Nephron progenitor cell (in vitro differentiated cells): ENCODE measurements around the gene CCDC192.
"Not testable (repeated sequence)": the region's sequence is repeated elsewhere in the genome, so short reads cannot be mapped to it uniquely, and the experiment has no call there.

ENCODE experiments used
- DNase-seq: peaks from one replicate; pipeline ENCODE4 v3.0.0; 2021
- H3K27ac Mint-ChIP-seq: 2 replicates; pipeline ENCODE4 v1.8.0; 2021; ENCODE audit warnings: mild to moderate bottlenecking, moderate library complexity, mixed read lengths
- H3K27me3 Mint-ChIP-seq: 2 replicates; pipeline ENCODE4 v1.8.0; 2021; ENCODE audit warnings: mild to moderate bottlenecking, low read depth, mixed read lengths; ENCODE audit not compliant: poor library complexity
- H3K36me3 Mint-ChIP-seq: 2 replicates; pipeline ENCODE4 v1.8.0; 2021; ENCODE audit warnings: low read depth, mixed read lengths
- H3K4me1 Mint-ChIP-seq: 2 replicates; pipeline ENCODE4 v1.8.0; 2021; ENCODE audit warnings: mixed read lengths
- H3K4me3 Mint-ChIP-seq: 2 replicates; pipeline ENCODE4 v1.8.0; 2021; ENCODE audit warnings: mild to moderate bottlenecking, moderate library complexity, mixed read lengths
- H3K9me3 Mint-ChIP-seq: 2 replicates; pipeline ENCODE4 v1.8.0; 2021; ENCODE audit warnings: mild to moderate bottlenecking, moderate library complexity, mixed read lengths
- TF ChIP-seq, protein P1 (sequence below): fragments of 200-600 bp; sonication (generic); IDR thresholded peaks from 2 replicates; pipeline ENCODE4 v1.5.0; 2021; ENCODE audit warnings: antibody characterized with exemption

CCDC192 gene

DNA sequence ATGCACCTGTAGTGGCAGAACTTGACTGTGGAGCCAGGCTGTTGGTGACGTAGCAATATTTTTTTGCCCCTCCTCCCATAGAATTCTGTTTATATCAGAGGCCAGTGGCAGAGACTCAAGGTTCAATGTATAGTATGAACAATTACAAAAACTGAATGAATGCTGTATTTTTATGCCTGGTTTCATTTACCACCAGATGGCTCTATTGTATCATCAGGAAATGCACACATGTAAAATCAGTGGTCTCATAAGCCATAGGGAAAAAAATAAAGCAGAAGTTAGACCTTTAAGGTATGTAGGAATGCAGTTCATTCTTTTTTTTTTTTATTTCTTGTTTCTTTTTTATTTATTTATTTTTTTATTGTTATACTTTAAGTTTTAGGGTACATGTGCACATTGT, 43.6 kb downstream of the CCDC192 start:
- no peak overlapping the region for H3K4me3 Mint-ChIP-seq
- H3K27ac Mint-ChIP-seq, result no peak overlapping the region
- no peaks in the 10 kb centered on the region for H3K27me3 Mint-ChIP-seq
- DNase-seq, result no peak
- no peaks in the 10 kb centered on the region for H3K4me1 Mint-ChIP-seq
- H3K9me3 Mint-ChIP-seq, result peaks cover 17% of the 10 kb centered on the region
- H3K36me3 Mint-ChIP-seq, result peaks cover 5% of the 10 kb centered on the region
- TF ChIP-seq, protein P1, sequence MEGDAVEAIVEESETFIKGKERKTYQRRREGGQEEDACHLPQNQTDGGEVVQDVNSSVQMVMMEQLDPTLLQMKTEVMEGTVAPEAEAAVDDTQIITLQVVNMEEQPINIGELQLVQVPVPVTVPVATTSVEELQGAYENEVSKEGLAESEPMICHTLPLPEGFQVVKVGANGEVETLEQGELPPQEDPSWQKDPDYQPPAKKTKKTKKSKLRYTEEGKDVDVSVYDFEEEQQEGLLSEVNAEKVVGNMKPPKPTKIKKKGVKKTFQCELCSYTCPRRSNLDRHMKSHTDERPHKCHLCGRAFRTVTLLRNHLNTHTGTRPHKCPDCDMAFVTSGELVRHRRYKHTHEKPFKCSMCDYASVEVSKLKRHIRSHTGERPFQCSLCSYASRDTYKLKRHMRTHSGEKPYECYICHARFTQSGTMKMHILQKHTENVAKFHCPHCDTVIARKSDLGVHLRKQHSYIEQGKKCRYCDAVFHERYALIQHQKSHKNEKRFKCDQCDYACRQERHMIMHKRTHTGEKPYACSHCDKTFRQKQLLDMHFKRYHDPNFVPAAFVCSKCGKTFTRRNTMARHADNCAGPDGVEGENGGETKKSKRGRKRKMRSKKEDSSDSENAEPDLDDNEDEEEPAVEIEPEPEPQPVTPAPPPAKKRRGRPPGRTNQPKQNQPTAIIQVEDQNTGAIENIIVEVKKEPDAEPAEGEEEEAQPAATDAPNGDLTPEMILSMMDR, result no peak

DNA sequence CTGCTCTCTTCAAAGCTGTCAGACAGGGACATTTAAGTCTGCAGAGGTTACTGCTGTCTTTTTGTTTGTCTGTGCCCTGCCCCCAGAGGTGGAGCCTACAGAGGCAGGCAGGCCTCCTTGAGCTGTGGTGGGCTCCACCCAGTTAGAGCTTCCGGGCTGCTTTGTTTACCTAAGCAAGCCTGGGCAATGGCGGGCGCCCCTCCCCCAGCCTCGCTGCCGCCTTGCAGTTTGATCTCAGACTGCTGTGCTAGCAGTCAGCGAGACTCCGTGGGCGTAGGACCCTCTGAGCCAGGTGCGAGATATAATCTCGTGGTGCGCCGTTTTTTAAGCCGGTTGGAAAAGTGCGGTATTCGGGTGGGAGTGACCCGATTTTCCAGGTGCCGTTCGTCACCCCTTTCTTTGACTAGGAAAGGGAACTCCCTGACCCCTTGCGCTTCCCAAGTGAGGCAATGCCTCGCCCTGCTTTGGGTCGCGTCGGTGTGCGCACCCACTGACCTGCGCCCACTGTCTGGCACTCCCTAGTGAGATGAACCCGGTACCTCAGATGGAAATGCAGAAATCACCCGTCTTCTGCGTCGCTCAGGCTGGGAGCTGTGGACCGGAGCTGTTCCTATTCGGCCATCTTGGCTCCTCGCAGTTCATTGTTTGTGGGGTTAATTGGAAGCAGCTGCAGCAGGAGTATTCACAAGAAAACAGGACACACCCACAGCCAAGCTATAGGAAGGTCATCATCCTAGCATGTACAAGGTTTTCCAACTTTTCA, 49.5 kb downstream of the CCDC192 start:
- H3K9me3 Mint-ChIP-seq, result peaks cover 28% of the 10 kb centered on the region
- not testable (repeated sequence) for H3K36me3 Mint-ChIP-seq, DNase-seq, H3K27me3 Mint-ChIP-seq, H3K4me1 Mint-ChIP-seq, H3K4me3 Mint-ChIP-seq
- peak overlapping the region; percentile 54 for H3K27ac Mint-ChIP-seq

DNA sequence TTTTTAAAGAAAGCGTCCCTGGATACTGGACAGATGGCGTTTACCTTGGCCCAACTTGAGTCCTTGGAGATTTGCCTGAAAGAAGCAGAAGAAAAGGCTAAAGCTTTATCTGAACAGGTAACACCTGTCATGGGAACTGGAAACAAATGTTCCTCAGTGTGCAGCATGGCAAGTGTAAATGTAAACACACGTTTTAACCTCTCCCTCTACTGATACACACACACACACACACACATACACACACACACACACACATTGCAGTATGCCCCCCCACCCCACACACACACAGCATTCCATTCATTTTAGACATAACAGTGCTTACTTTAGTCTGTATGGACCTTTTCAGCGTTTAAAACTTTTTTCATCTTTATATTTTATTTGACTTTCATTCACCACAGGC, 51.1 kb downstream of the CCDC192 start:
- TF ChIP-seq, protein P1, result no peak
- DNase-seq, result no peak
- Mint-ChIP-seq H3K27me3 (peaks cover 5% of the 10 kb centered on the region), H3K36me3 (no peaks in the 10 kb centered on the region), H3K4me1 (no peaks in the 10 kb centered on the region), H3K27ac (no peak overlapping the region), H3K9me3 (peaks cover 25% of the 10 kb centered on the region), H3K4me3 (no peak overlapping the region)

DNA sequence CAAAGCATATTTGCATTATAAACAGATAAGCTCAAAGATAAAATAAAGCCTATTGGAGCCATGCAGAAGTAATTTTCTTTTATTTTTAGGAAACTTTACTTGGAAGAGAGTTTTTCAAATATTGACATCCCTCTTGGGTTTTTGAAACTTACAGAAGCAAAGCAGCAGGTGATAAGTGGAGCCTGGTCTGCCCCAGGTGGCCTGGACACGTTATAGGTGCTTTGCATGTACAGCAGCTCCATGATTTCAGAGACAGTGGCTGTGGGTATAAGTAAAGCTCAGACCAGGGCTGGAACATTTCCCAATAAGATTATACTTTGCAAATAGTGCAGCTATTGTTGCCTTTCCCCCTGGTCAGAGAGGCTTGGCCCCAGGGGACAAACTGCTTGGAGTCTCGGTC, 51.5 kb downstream of the CCDC192 start:
- DNase-seq, result no peak
- Mint-ChIP-seq H3K4me1 (peaks cover 4% of the 10 kb centered on the region), H3K4me3 (no peak overlapping the region), H3K27me3 (peaks cover 5% of the 10 kb centered on the region), H3K36me3 (no peaks in the 10 kb centered on the region), H3K9me3 (peaks cover 25% of the 10 kb centered on the region), H3K27ac (no peak overlapping the region)
- TF ChIP-seq, protein P1, result no peak

DNA sequence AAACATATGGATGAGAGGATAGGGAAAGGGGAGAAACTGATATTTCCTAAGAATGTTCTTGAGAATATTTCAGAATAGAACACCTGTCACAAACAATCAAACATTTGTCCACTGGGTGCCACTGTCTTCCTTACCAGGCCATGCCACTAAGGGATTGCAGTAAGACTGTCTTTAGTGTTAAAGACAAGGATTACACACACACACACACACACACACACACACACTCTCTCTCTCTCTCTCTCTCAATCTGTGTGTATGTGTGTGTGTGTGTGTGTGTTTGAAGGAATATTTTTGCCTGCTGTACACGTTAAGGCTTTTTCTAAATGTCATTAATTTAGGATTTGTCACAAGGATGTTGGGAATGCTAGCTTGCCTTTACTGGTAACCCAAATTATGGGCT, 54.4 kb downstream of the CCDC192 start:
- H3K9me3 Mint-ChIP-seq, result peaks cover 16% of the 10 kb centered on the region
- TF ChIP-seq, protein P1, result no peak
- H3K4me3 Mint-ChIP-seq, result no peak overlapping the region
- H3K27me3 Mint-ChIP-seq, result peaks cover 5% of the 10 kb centered on the region
- no peak overlapping the region for H3K27ac Mint-ChIP-seq
- no peak for DNase-seq
- no peaks in the 10 kb centered on the region for H3K36me3 Mint-ChIP-seq
- peaks cover 18% of the 10 kb centered on the region for H3K4me1 Mint-ChIP-seq

DNA sequence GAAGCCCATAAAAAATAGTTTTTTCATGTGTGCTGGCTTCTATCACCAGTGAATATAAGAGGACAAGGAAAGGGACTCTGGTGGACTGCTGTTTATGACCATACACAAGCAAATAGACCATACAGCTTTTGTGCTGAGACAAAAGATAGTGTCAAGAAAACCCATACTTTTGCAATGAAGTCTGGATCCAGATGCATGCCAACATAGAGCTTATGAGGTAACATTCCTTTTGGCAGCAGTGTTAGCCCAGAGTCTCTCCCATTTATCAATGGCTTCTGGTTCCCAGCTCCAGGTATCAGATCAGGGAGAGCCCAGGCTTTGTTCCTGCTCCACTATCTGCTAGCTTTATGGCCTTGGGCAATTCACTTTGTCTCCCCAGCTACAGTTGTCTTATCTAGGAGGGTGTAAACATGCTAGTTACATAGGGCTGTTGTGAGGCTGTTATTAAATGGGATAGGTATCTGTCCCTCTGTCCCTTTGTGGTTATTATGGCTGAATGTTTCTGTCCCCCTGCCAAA, 55.6 kb downstream of the CCDC192 start:
- H3K4me3 Mint-ChIP-seq, result no peak overlapping the region
- H3K4me1 Mint-ChIP-seq, result peaks cover 18% of the 10 kb centered on the region
- DNase-seq, result no peak
- H3K27me3 Mint-ChIP-seq, result peaks cover 5% of the 10 kb centered on the region
- TF ChIP-seq, protein P1, result no peak
- H3K36me3 Mint-ChIP-seq, result no peaks in the 10 kb centered on the region
- H3K9me3 Mint-ChIP-seq, result peaks cover 4% of the 10 kb centered on the region
- no peak overlapping the region for H3K27ac Mint-ChIP-seq
